H9 (cell line): ENCODE data around the gene PCCA. TPM values are rescaled to one million over a fixed set of nuclear protein-coding genes. Genes with fewer than 3 reads are reported as not detected.

Experiments used
- DNase-seq: peaks from one replicate; pipeline ENCODE4 v3.0.0-alpha.2; 2017
- H2AFZ ChIP-seq: one replicate; pipeline ENCODE4 v1.6.1; 2013; ENCODE audit warnings: mild to moderate bottlenecking, low read length, control low read depth, moderate library complexity
- H2AK5ac ChIP-seq: 2 replicates; pipeline ENCODE4 v1.6.1; 2013; ENCODE audit warnings: low read length, control low read depth, mixed read lengths; ENCODE audit not compliant: insufficient read length
- H2BK120ac ChIP-seq: one replicate; pipeline ENCODE4 v1.6.1; 2013; ENCODE audit warnings: low read depth, mild to moderate bottlenecking, low read length, control low read depth, inconsistent platforms; ENCODE audit not compliant: poor library complexity, severe bottlenecking
- H2BK12ac ChIP-seq: 2 replicates; pipeline ENCODE4 v1.6.1; 2013; ENCODE audit warnings: low read length, control low read depth, mixed read lengths, low read depth; ENCODE audit not compliant: insufficient read length
- H2BK15ac ChIP-seq: 2 replicates; pipeline ENCODE4 v1.6.1; 2013; ENCODE audit warnings: low read depth, low read length, control low read depth
- H2BK20ac ChIP-seq: one replicate; pipeline ENCODE4 v1.6.1; 2013; ENCODE audit warnings: low read depth, mild to moderate bottlenecking, low read length, control low read depth, inconsistent platforms; ENCODE audit not compliant: poor library complexity, severe bottlenecking
- H2BK5ac ChIP-seq: 2 replicates; pipeline ENCODE4 v1.6.1; 2013; ENCODE audit warnings: low read length, control low read depth, mixed read lengths; ENCODE audit not compliant: insufficient read length
- H3K14ac ChIP-seq: 2 replicates; pipeline ENCODE4 v1.6.1; 2013; ENCODE audit warnings: low read length, control low read depth; ENCODE audit not compliant: insufficient read depth
- H3K18ac ChIP-seq: 2 replicates; pipeline ENCODE4 v1.6.1; 2013; ENCODE audit warnings: low read depth, mild to moderate bottlenecking, mixed read lengths, low read length, control low read depth; ENCODE audit not compliant: insufficient read length
- H3K23ac ChIP-seq: 2 replicates; pipeline ENCODE4 v1.6.1; 2013; ENCODE audit warnings: low read length, control low read depth, mixed read lengths, low read depth; ENCODE audit not compliant: insufficient read length
- H3K23me2 ChIP-seq: 2 replicates; pipeline ENCODE4 v1.6.1; 2013; ENCODE audit warnings: low read depth, mild to moderate bottlenecking, mixed read lengths, low read length, control low read depth; ENCODE audit not compliant: insufficient read length, poor library complexity, severe bottlenecking
- H3K27ac ChIP-seq: 2 replicates; pipeline ENCODE4 v1.5.1; 2013; ENCODE audit warnings: low read length, control low read depth, mixed read lengths, low read depth; ENCODE audit not compliant: insufficient read length
- H3K27me3 ChIP-seq: 2 replicates; pipeline ENCODE4 v1.6.1; 2013; ENCODE audit warnings: low read length, control low read depth, inconsistent platforms; ENCODE audit not compliant: insufficient read depth
- H3K4ac ChIP-seq: 2 replicates; pipeline ENCODE4 v1.6.1; 2013; ENCODE audit warnings: low read depth, mild to moderate bottlenecking, control low read depth, inconsistent platforms, low read length, moderate library complexity
- H3K4me1 ChIP-seq: 2 replicates; pipeline ENCODE4 v1.6.1; 2013; ENCODE audit warnings: low read length, control low read depth, inconsistent platforms; ENCODE audit not compliant: insufficient read depth
- H3K4me2 ChIP-seq: 2 replicates; pipeline ENCODE4 v1.6.1; 2013; ENCODE audit warnings: low read length, control low read depth, mixed read lengths; ENCODE audit not compliant: insufficient read length, insufficient read depth
- H3K56ac ChIP-seq: 2 replicates; pipeline ENCODE4 v1.6.1; 2013; ENCODE audit warnings: low read depth, mild to moderate bottlenecking, mixed read lengths, low read length, control low read depth; ENCODE audit not compliant: insufficient read length
- H3K79me1 ChIP-seq: 2 replicates; pipeline ENCODE4 v1.6.1; 2013; ENCODE audit warnings: low read depth, mild to moderate bottlenecking, moderate library complexity, low read length, control low read depth, inconsistent platforms; ENCODE audit not compliant: insufficient read depth, poor library complexity, severe bottlenecking
- H3K79me2 ChIP-seq: 2 replicates; pipeline ENCODE4 v1.6.1; 2013; ENCODE audit warnings: low read length, control low read depth, inconsistent platforms; ENCODE audit not compliant: insufficient read depth
- H3K9ac ChIP-seq: 2 replicates; pipeline ENCODE4 v1.6.1; 2013; ENCODE audit warnings: low read length, control low read depth, mixed read lengths; ENCODE audit not compliant: insufficient read length; ENCODE audit errors: extremely low read depth
- H3K9me3 ChIP-seq: one replicate; pipeline ENCODE4 v1.6.1; 2013; ENCODE audit warnings: low read depth, low read length, inconsistent platforms; ENCODE audit not compliant: control insufficient read depth
- H3T11ph ChIP-seq: one replicate; pipeline ENCODE4 v1.6.1; 2013; ENCODE audit warnings: mild to moderate bottlenecking, low read length, control low read depth, inconsistent platforms
- H4K20me1 ChIP-seq: one replicate; pipeline ENCODE4 v1.6.1; 2013; ENCODE audit not compliant: control insufficient read depth, insufficient read length, insufficient read depth
- H4K5ac ChIP-seq: 2 replicates; pipeline ENCODE4 v1.6.1; 2013; ENCODE audit warnings: low read depth, mild to moderate bottlenecking, mixed read lengths, low read length, control low read depth; ENCODE audit not compliant: insufficient read length
- H4K8ac ChIP-seq: replicated peaks from 2 replicates; pipeline ENCODE4 v1.6.1; 2013; ENCODE audit warnings: low read length, control low read depth, mixed read lengths, low read depth; ENCODE audit not compliant: insufficient read length
- H4K91ac ChIP-seq: 2 replicates; pipeline ENCODE4 v1.6.1; 2013; ENCODE audit warnings: low read depth, mild to moderate bottlenecking, moderate library complexity, mixed read lengths, low read length, control low read depth; ENCODE audit not compliant: insufficient read length
- H3K27ac Mint-ChIP-seq, 3 experiments: 2 replicates in 2 of 3; 3 replicates in 1 of 3; pipeline ENCODE4 v1.8.0; 2020 to 2021; ENCODE audit warnings: mixed read lengths in 3 of 3, mild to moderate bottlenecking in 1 of 3, moderate library complexity in 1 of 3
- H3K27me3 Mint-ChIP-seq: 2 replicates; pipeline ENCODE4 v1.8.0; 2021; ENCODE audit warnings: low read depth, mild to moderate bottlenecking, moderate library complexity, mixed read lengths
- H3K36me3 Mint-ChIP-seq, 3 experiments: 2 replicates in 2 of 3; 3 replicates in 1 of 3; pipeline ENCODE4 v1.8.0; 2020 to 2021; ENCODE audit warnings: low read depth in 3 of 3, mixed read lengths in 3 of 3; ENCODE audit not compliant: insufficient read depth in 1 of 3
- H3K4me1 Mint-ChIP-seq, 2 experiments: 2 replicates each; pipeline ENCODE4 v1.8.0; 2020; ENCODE audit warnings: mixed read lengths in 2 of 2
- H3K4me3 Mint-ChIP-seq, 2 experiments: 2 replicates in 1 of 2; 3 replicates in 1 of 2; pipeline ENCODE4 v1.8.0; 2020 to 2021; ENCODE audit warnings: mild to moderate bottlenecking in 2 of 2, mixed read lengths in 2 of 2, moderate library complexity in 1 of 2
- H3K9me3 Mint-ChIP-seq, 2 experiments: 2 replicates in 1 of 2; 3 replicates in 1 of 2; pipeline ENCODE4 v1.8.0; 2020; ENCODE audit warnings: mild to moderate bottlenecking in 2 of 2, mixed read lengths in 2 of 2, moderate library complexity in 1 of 2
- WGBS: extraction: QIAGEN DNeasy Blood & Tissue Kit; methylation state at CpG from one replicate; pipeline ENCODE4 v1.1.7; 2013; ENCODE audit warnings: missing lambda C conversion rate, low lambda C conversion rate, mixed read lengths; ENCODE audit not compliant: insufficient read length; ENCODE audit errors: extremely low coverage; 5-methylcytosine and 5-hydroxymethylcytosine counted together
- total RNA-seq: library from RNA; stranded (reverse); gene quantifications from 2 replicates; pipeline ENCODE4 v1.2.1, GENCODE V29; 2021
- TF ChIP-seq, protein P1 (sequence below): fragments of 200-600 bp; sonication (generic); conservative IDR thresholded peaks from 3 replicates; pipeline ENCODE4 v1.8.0; 2021; ENCODE audit warnings: antibody characterized with exemption, mild to moderate bottlenecking

Gene PCCA
- total RNA-seq, 1 experiment from 2014 or later, result 56.5 TPM

DNA sequence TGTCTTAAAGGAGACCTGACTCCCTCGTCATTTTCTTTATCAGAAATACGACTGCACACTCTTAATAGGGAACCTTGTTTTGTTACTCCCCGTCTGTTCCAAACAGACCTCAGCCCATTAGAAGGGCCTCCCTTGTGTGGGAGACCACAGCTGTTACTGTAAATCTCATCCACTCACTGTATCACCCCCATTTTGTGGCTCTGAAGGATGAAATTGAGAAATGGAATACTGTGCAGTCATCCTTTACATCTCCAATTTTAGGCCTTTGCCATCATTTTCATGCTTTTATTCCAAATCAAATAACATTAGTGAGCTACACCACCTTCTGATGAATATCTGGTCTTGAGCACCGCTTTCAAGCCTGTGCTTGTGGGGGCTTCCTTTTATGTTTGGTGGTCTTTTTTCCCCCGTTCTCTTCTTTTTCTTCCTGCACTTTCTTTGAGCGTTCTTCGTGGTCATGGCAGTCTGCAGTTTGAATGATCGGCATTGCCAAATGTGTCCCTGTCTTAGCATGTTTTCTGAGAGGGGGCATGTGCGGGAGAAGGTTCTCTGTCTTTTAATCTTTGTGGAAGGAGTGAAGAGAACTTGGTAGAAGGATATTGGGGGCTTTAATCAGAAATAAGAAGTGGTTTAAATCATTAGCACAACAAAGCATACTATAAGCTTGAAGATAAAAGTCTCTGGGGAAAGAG is 433.9 kb downstream of the PCCA start:
- 0 out of 7 replicates have a peak overlapping the region, but pooled peaks of 1 of the 3 experiments have one; percentile 13 for H3K27ac Mint-ChIP-seq
- H3T11ph ChIP-seq, result no peak overlapping the region
- no peaks in the 10 kb centered on the region for H3K79me2 ChIP-seq
- H3K4me2 ChIP-seq, result no peak overlapping the region
- peaks cover 12% of the 10 kb centered on the region; the same call in 1 of the 2 replicates for H3K4me1 ChIP-seq
- no peaks in the 10 kb centered on the region for H3K79me1 ChIP-seq
- H3K27ac ChIP-seq, result no peak overlapping the region
- no peaks in the 10 kb centered on the region for H4K20me1 ChIP-seq
- H2BK20ac ChIP-seq, result no peak overlapping the region
- H2AK5ac ChIP-seq, result no peak overlapping the region
- WGBS, result no CpG with 5 or more reads among the region's 9 CpGs
- no peak overlapping the region for H3K14ac ChIP-seq
- H2BK15ac ChIP-seq, result no peak overlapping the region
- no peak overlapping the region for H2BK5ac ChIP-seq
- TF ChIP-seq, protein P1, sequence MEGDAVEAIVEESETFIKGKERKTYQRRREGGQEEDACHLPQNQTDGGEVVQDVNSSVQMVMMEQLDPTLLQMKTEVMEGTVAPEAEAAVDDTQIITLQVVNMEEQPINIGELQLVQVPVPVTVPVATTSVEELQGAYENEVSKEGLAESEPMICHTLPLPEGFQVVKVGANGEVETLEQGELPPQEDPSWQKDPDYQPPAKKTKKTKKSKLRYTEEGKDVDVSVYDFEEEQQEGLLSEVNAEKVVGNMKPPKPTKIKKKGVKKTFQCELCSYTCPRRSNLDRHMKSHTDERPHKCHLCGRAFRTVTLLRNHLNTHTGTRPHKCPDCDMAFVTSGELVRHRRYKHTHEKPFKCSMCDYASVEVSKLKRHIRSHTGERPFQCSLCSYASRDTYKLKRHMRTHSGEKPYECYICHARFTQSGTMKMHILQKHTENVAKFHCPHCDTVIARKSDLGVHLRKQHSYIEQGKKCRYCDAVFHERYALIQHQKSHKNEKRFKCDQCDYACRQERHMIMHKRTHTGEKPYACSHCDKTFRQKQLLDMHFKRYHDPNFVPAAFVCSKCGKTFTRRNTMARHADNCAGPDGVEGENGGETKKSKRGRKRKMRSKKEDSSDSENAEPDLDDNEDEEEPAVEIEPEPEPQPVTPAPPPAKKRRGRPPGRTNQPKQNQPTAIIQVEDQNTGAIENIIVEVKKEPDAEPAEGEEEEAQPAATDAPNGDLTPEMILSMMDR, result no peak
- no peaks in the 10 kb centered on the region for H3K27me3 Mint-ChIP-seq
- no peak overlapping the region for H2BK120ac ChIP-seq
- H3K56ac ChIP-seq, result no peak overlapping the region
- no peaks in the 10 kb centered on the region for H3K9me3 ChIP-seq
- H3K9me3 Mint-ChIP-seq, result no peaks in the 10 kb centered on the region
- peaks cover under 1 to 8% (median under 1%) of the 10 kb centered on the region in 3 experiments; a peak in 6 of 7 replicates for H3K36me3 Mint-ChIP-seq
- H3K4me3 Mint-ChIP-seq, result no peak overlapping the region
- no peak overlapping the region for H4K91ac ChIP-seq
- no peak overlapping the region for H3K18ac ChIP-seq
- H4K5ac ChIP-seq, result no peak overlapping the region
- H3K9ac ChIP-seq, result no peak overlapping the region
- H2AFZ ChIP-seq, result no peak overlapping the region
- no peaks in the 10 kb centered on the region for H3K23me2 ChIP-seq
- no peak overlapping the region for H2BK12ac ChIP-seq
- peaks cover 46 to 53% of the 10 kb centered on the region in 2 experiments for H3K4me1 Mint-ChIP-seq
- no peak overlapping the region for H3K23ac ChIP-seq
- no peak overlapping the region for H4K8ac ChIP-seq
- DNase-seq, result no peak
- no peak overlapping the region for H3K4ac ChIP-seq
- H3K27me3 ChIP-seq, result no peaks in the 10 kb centered on the region
